Mesenchymal stem cell (in vitro differentiated cells and primary cell): ENCODE results near the gene ACYP2.
"Not testable (repeated sequence)": the region's sequence is repeated elsewhere in the genome, so short reads cannot be mapped to it uniquely, and the experiment has no call there.

Source experiments
- DNase-seq: peaks from one replicate; pipeline ENCODE4 v3.0.0-alpha.2; 2013
- H2AFZ ChIP-seq: one replicate; pipeline ENCODE4 v1.6.1; 2013; ENCODE audit warnings: low read depth, mild to moderate bottlenecking, control low read depth, inconsistent platforms, low read length, moderate library complexity
- H2AK5ac ChIP-seq: 2 replicates; pipeline ENCODE4 v1.6.1; 2013; ENCODE audit warnings: low read length, moderate library complexity, mild to moderate bottlenecking, inconsistent platforms; ENCODE audit not compliant: severe bottlenecking
- H2BK120ac ChIP-seq: one replicate; pipeline ENCODE4 v1.6.1; 2013; ENCODE audit warnings: low read depth, mild to moderate bottlenecking, inconsistent platforms, low read length, moderate library complexity
- H2BK12ac ChIP-seq, 2 experiments: one replicate each; pipeline ENCODE4 v1.6.1; 2013; ENCODE audit warnings: inconsistent platforms in 2 of 2, low read length in 2 of 2, mild to moderate bottlenecking in 2 of 2, moderate library complexity in 2 of 2, control low read depth in 1 of 2
- H2BK15ac ChIP-seq: one replicate; pipeline ENCODE4 v1.6.1; 2013; ENCODE audit warnings: mild to moderate bottlenecking, low read depth, inconsistent platforms; ENCODE audit not compliant: poor library complexity, severe bottlenecking
- H2BK5ac ChIP-seq: 2 replicates; pipeline ENCODE4 v1.6.1; 2013; ENCODE audit warnings: low read depth, mild to moderate bottlenecking, low read length, control low read depth, inconsistent platforms; ENCODE audit not compliant: poor library complexity, severe bottlenecking
- H3K14ac ChIP-seq, 2 experiments: one replicate each; pipeline ENCODE4 v1.6.1; 2013; ENCODE audit warnings: inconsistent platforms in 2 of 2, low read length in 2 of 2, control low read depth in 1 of 2, mild to moderate bottlenecking in 1 of 2, moderate library complexity in 1 of 2
- H3K18ac ChIP-seq, 2 experiments: one replicate each; pipeline ENCODE4 v1.6.1; 2013; ENCODE audit warnings: inconsistent platforms in 2 of 2, low read length in 2 of 2, control low read depth in 1 of 2, low read depth in 1 of 2, mild to moderate bottlenecking in 1 of 2
- H3K23ac ChIP-seq, 2 experiments: one replicate each; pipeline ENCODE4 v1.6.1; 2013; ENCODE audit warnings: inconsistent platforms in 2 of 2, low read length in 2 of 2, mild to moderate bottlenecking in 2 of 2, moderate library complexity in 2 of 2, control low read depth in 1 of 2
- H3K27ac ChIP-seq: 2 replicates; pipeline ENCODE4 v1.5.1; 2013; ENCODE audit warnings: mild to moderate bottlenecking, moderate library complexity, low read length, control low read depth, inconsistent platforms; ENCODE audit not compliant: poor library complexity, severe bottlenecking
- H3K27me3 ChIP-seq, 2 experiments: 2 replicates each; pipeline versions ENCODE4 v1.6.1 to v1.7.0; 2013; ENCODE audit warnings: low read length in 2 of 2, mild to moderate bottlenecking in 2 of 2, moderate library complexity in 2 of 2, control low read depth in 1 of 2, inconsistent platforms in 1 of 2; ENCODE audit not compliant: control insufficient read depth in 1 of 2, insufficient read depth in 1 of 2
- H3K36me3 ChIP-seq, 2 experiments: 2 replicates each; pipeline versions ENCODE4 v1.6.1 to v1.7.0; 2013; ENCODE audit warnings: low read length in 2 of 2, control low read depth in 1 of 2, inconsistent platforms in 1 of 2, low read depth in 1 of 2, mild to moderate bottlenecking in 1 of 2; ENCODE audit not compliant: insufficient read depth in 2 of 2, control insufficient read depth in 1 of 2
- H3K4ac ChIP-seq, 2 experiments: one replicate each; pipeline ENCODE4 v1.6.1; 2013; ENCODE audit warnings: inconsistent platforms in 2 of 2, low read length in 2 of 2, mild to moderate bottlenecking in 2 of 2, moderate library complexity in 2 of 2, control low read depth in 1 of 2, low read depth in 1 of 2
- H3K4me1 ChIP-seq: 2 replicates; pipeline ENCODE4 v1.6.1; 2013; ENCODE audit warnings: low read depth, low read length, control low read depth; ENCODE audit not compliant: control insufficient read depth, insufficient read depth
- H3K4me2 ChIP-seq: 2 replicates; pipeline ENCODE4 v1.6.1; 2013; ENCODE audit warnings: low read length, mild to moderate bottlenecking, inconsistent platforms; ENCODE audit not compliant: poor library complexity, severe bottlenecking
- H3K4me3 ChIP-seq, 2 experiments: 2 replicates each; pipeline versions ENCODE4 v1.5.1 to v1.7.0; 2013; ENCODE audit warnings: low read length in 2 of 2, mild to moderate bottlenecking in 2 of 2, control low read depth in 1 of 2, low read depth in 1 of 2; ENCODE audit not compliant: insufficient read depth in 1 of 2
- H3K79me1 ChIP-seq: replicated peaks from 2 replicates; pipeline ENCODE4 v1.6.1; 2013; ENCODE audit warnings: mild to moderate bottlenecking, control low read depth, low read length, inconsistent platforms; ENCODE audit not compliant: poor library complexity, severe bottlenecking
- H3K9ac ChIP-seq: 2 replicates; pipeline ENCODE4 v1.7.0; 2013; ENCODE audit warnings: mild to moderate bottlenecking, low read length, moderate library complexity
- H3K9me3 ChIP-seq: 2 replicates; pipeline ENCODE4 v1.7.0; 2013; ENCODE audit warnings: mild to moderate bottlenecking, low read length; ENCODE audit not compliant: control insufficient read depth
- H4K8ac ChIP-seq: one replicate; pipeline ENCODE4 v1.6.1; 2013; ENCODE audit warnings: inconsistent platforms, mild to moderate bottlenecking, low read length, moderate library complexity
- H4K91ac ChIP-seq: one replicate; pipeline ENCODE4 v1.6.1; 2013; ENCODE audit warnings: mild to moderate bottlenecking, low read length, inconsistent platforms
- WGBS: methylation state at CpG from one replicate; pipeline ENCODE4 v1.1.7; 2013; ENCODE audit warnings: mixed read lengths; 5-methylcytosine and 5-hydroxymethylcytosine counted together

The ACYP2 gene

GRCh38 chr2:54107903-54108615, 7.4 kb upstream of the ACYP2 start:
- no peak overlapping the region for H3K23ac ChIP-seq
- 87% methylated on average over 10 of the region's 10 CpGs for WGBS

DNA sequence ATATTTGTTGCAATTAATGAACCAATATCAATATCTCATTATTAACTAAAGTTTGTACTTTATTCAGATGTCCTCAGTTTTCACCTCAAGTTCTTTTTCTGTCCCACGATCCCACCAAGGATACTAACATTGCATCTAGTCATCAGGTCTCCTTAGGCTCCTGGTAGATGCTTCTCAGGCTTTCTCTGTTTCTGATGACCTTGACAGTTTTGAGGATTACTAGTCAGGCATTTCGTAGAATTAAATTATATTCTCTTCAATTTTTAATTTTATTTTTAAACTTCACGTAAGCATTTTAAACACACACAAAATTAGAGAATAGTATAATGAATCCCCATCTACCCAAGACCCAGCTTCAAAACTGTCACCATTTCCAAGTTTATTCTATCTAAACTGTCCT, 5.6 kb upstream of the ACYP2 start:
- no peak overlapping the region for H3K4me2 ChIP-seq
- WGBS, result 100% methylated on average over 3 of the region's 3 CpGs

More at GRCh38 chr2:54107903-54108615, 7.4 kb upstream of the ACYP2 start:
- no peak overlapping the region for H2AFZ ChIP-seq
- no peak overlapping the region for H3K14ac ChIP-seq
- H3K27me3 ChIP-seq, result no peaks in the 10 kb centered on the region
- H4K8ac ChIP-seq, result no peak overlapping the region
- H3K9me3 ChIP-seq, result no peaks in the 10 kb centered on the region
- no peak overlapping the region for H3K27ac ChIP-seq
- H2BK5ac ChIP-seq, result no peak overlapping the region
- no peak overlapping the region for H3K4ac ChIP-seq
- no peaks in the 10 kb centered on the region for H3K36me3 ChIP-seq
- no peaks in the 10 kb centered on the region for H3K79me1 ChIP-seq
- no peak overlapping the region for H3K4me2 ChIP-seq
- H3K4me1 ChIP-seq, result peaks cover 3% of the 10 kb centered on the region
- no peak overlapping the region for H2BK15ac ChIP-seq
- H3K18ac ChIP-seq, result peak overlapping the region in 1 of 2 experiments; percentile 57
- H3K4me3 ChIP-seq, result no peak overlapping the region
- H4K91ac ChIP-seq, result no peak overlapping the region
- H3K9ac ChIP-seq, result peak overlapping the region; percentile 22
- DNase-seq, result peak; percentile 4
- H2BK12ac ChIP-seq, result no peak overlapping the region
- H2AK5ac ChIP-seq, result no peak overlapping the region
- H2BK120ac ChIP-seq, result no peak overlapping the region

DNA sequence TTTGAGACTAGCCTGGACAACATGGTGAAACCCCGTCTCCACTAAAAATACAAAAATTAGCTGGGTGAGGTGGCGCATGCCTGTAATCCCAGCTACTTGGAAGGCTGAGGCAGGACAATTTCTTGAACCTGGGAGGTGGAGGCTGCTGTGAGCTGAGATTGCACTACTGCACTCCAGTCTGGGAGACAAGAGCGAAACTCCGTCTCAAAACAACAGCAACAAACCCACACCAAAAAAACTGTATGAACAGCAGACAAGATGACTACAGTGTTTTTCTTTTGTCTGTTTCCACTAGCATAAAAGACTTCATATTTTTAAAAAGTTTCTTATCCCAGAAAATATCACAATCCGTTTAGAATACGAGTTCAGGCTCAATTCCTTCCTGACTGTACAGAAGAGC, 936 bp upstream of the ACYP2 start:
- DNase-seq, H3K23ac ChIP-seq, H2AK5ac ChIP-seq, H3K36me3 ChIP-seq, H3K79me1 ChIP-seq, H2BK5ac ChIP-seq, H3K18ac ChIP-seq, H4K8ac ChIP-seq, H3K27me3 ChIP-seq, H4K91ac ChIP-seq, H2AFZ ChIP-seq, H2BK120ac ChIP-seq, H3K4me2 ChIP-seq, H3K14ac ChIP-seq, H3K4ac ChIP-seq, H3K9me3 ChIP-seq, H3K4me1 ChIP-seq, H2BK15ac ChIP-seq, H2BK12ac ChIP-seq: not testable (repeated sequence)
- WGBS, result 91% methylated on average over 4 of the region's 6 CpGs
- H3K9ac ChIP-seq, result peak overlapping the region; percentile 99
- peak overlapping the region; percentile 20 for H3K27ac ChIP-seq
- H3K4me3 ChIP-seq, result peak overlapping the region in 1 of 2 experiments; percentile 87

More for the DNA sequence above, 5.6 kb upstream of the ACYP2 start:
- no peak overlapping the region for H2BK5ac ChIP-seq
- H2AK5ac ChIP-seq, result no peak overlapping the region
- H2BK120ac ChIP-seq, result no peak overlapping the region
- no peaks in the 10 kb centered on the region for H3K36me3 ChIP-seq
- DNase-seq, result no peak
- no peaks in the 10 kb centered on the region for H3K27me3 ChIP-seq
- H3K9ac ChIP-seq, result no peak overlapping the region
- H2AFZ ChIP-seq, result no peak overlapping the region
- H3K23ac ChIP-seq, result no peak overlapping the region
- no peaks in the 10 kb centered on the region for H3K79me1 ChIP-seq
- H3K18ac ChIP-seq, result no peak overlapping the region
- no peak overlapping the region for H2BK15ac ChIP-seq
- no peak overlapping the region for H3K4me3 ChIP-seq
- no peak overlapping the region for H3K27ac ChIP-seq
- H3K4me1 ChIP-seq, result peaks cover 1% of the 10 kb centered on the region
- no peak overlapping the region for H3K14ac ChIP-seq
- no peak overlapping the region for H4K8ac ChIP-seq
- no peaks in the 10 kb centered on the region for H3K9me3 ChIP-seq
- H4K91ac ChIP-seq, result no peak overlapping the region
- no peak overlapping the region for H2BK12ac ChIP-seq
- no peak overlapping the region for H3K4ac ChIP-seq

DNA sequence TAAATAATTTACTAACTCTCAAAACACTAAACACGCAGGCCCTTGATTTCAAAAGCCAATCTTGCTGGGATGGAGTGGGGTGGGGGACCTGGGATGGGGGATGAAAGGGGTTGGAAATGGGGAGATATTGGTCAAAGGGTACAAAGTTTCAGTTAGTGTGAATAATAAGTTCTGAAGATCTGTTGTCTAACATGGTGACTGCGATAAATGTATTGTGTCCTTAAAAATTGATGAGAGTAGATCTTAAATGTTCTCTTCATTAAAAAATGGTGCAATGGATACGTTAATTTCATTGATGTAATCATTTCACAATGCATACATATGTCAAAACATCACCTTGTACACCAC, 505 bp upstream of the ACYP2 start:
- no peak overlapping the region for H3K4ac ChIP-seq
- peaks cover 2% of the 10 kb centered on the region for H3K79me1 ChIP-seq
- DNase-seq, result no peak
- no peak overlapping the region for H3K18ac ChIP-seq
- H2AFZ ChIP-seq, result no peak overlapping the region
- H3K14ac ChIP-seq, result no peak overlapping the region
- peak overlapping the region; percentile 99 for H3K9ac ChIP-seq
- WGBS, result 84% methylated on average over 2 of the region's 3 CpGs
- H3K23ac ChIP-seq, result no peak overlapping the region
- no peak overlapping the region for H2BK12ac ChIP-seq
- no peak overlapping the region for H2BK5ac ChIP-seq
- peak overlapping the region; percentile 66 for H2AK5ac ChIP-seq
- no peaks in the 10 kb centered on the region for H3K9me3 ChIP-seq
- H3K4me3 ChIP-seq, result peak overlapping the region in 1 of 2 experiments; percentile 87
- no peaks in the 10 kb centered on the region for H3K27me3 ChIP-seq
- H4K91ac ChIP-seq, result no peak overlapping the region
- peaks cover 1% of the 10 kb centered on the region for H3K4me1 ChIP-seq
- H4K8ac ChIP-seq, result no peak overlapping the region
- no peak overlapping the region for H2BK15ac ChIP-seq
- no peak overlapping the region for H2BK120ac ChIP-seq
- H3K36me3 ChIP-seq, result no peaks in the 10 kb centered on the region
- peak overlapping the region; percentile 20 for H3K27ac ChIP-seq
- H3K4me2 ChIP-seq, result peak overlapping the region; percentile 55
